ES-I3 (cell line): ENCODE measurements around the gene ABHD6.

Experiments
- H3K36me3 ChIP-seq: 2 replicates; pipeline ENCODE4 v1.6.1; 2013; ENCODE audit warnings: mild to moderate bottlenecking, low read length, control low read depth, moderate library complexity; ENCODE audit not compliant: insufficient read depth
- H3K4me1 ChIP-seq: 2 replicates; pipeline ENCODE4 v1.6.1; 2013; ENCODE audit warnings: mild to moderate bottlenecking, control low read depth, low read length; ENCODE audit not compliant: insufficient read depth
- H3K9ac ChIP-seq: 2 replicates; pipeline ENCODE4 v1.6.1; 2013; ENCODE audit warnings: low read depth, mild to moderate bottlenecking, low read length, moderate library complexity
- H3K9me3 ChIP-seq: 2 replicates; pipeline ENCODE4 v1.6.1; 2013; ENCODE audit warnings: mild to moderate bottlenecking, low read length, moderate library complexity; ENCODE audit not compliant: control insufficient read depth, insufficient read depth

ABHD6 gene

GRCh38 chr3:58243976-58244585 is 6.5 kb downstream of the ABHD6 start:
- no peak overlapping the region for H3K9ac ChIP-seq
- no peaks in the 10 kb centered on the region for H3K9me3 ChIP-seq
- no peaks in the 10 kb centered on the region for H3K36me3 ChIP-seq
- no peaks in the 10 kb centered on the region; the same call in 1 of the 2 replicates for H3K4me1 ChIP-seq

- Histone ChIP-seq H3K4me1 (peaks cover 9% of the 10 kb centered on the region; the same call in 1 of the 2 replicates), H3K9ac (no peak overlapping the region), H3K9me3 (no peaks in the 10 kb centered on the region), H3K36me3 (no peaks in the 10 kb centered on the region)
These were observed 8.8 kb downstream of the ABHD6 start for GRCh38 chr3:58246148-58247047.

GRCh38 chr3:58249358-58250092 is 11.9 kb downstream of the ABHD6 start:
- Histone ChIP-seq H3K9ac (no peak overlapping the region), H3K36me3 (no peaks in the 10 kb centered on the region), H3K9me3 (no peaks in the 10 kb centered on the region), H3K4me1 (peaks cover 9% of the 10 kb centered on the region; the same call in 1 of the 2 replicates)

- Histone ChIP-seq H3K36me3 (no peaks in the 10 kb centered on the region), H3K9ac (no peak overlapping the region), H3K9me3 (no peaks in the 10 kb centered on the region), H3K4me1 (peaks cover 9% of the 10 kb centered on the region; the same call in 1 of the 2 replicates)
These were observed 12.6 kb downstream of the ABHD6 start for GRCh38 chr3:58250093-58250707.

GRCh38 chr3:58251631-58252035 is 14.0 kb downstream of the ABHD6 start:
- Histone ChIP-seq H3K9ac (no peak overlapping the region), H3K9me3 (no peaks in the 10 kb centered on the region), H3K4me1 (peaks cover 9% of the 10 kb centered on the region; the same call in 1 of the 2 replicates), H3K36me3 (no peaks in the 10 kb centered on the region)

GRCh38 chr3:58254144-58254543 is 16.6 kb downstream of the ABHD6 start:
- Histone ChIP-seq H3K36me3 (no peaks in the 10 kb centered on the region), H3K4me1 (peaks cover 9% of the 10 kb centered on the region; the same call in 1 of the 2 replicates), H3K9me3 (no peaks in the 10 kb centered on the region), H3K9ac (no peak overlapping the region)

- Histone ChIP-seq H3K4me1 (no peaks in the 10 kb centered on the region), H3K9ac (no peak overlapping the region), H3K36me3 (no peaks in the 10 kb centered on the region), H3K9me3 (no peaks in the 10 kb centered on the region)
These were observed 18.5 kb downstream of the ABHD6 start for GRCh38 chr3:58256061-58256460.

- Histone ChIP-seq H3K9ac (no peak overlapping the region), H3K36me3 (no peaks in the 10 kb centered on the region), H3K4me1 (no peaks in the 10 kb centered on the region), H3K9me3 (no peaks in the 10 kb centered on the region)
These were observed 18.9 kb downstream of the ABHD6 start for GRCh38 chr3:58256511-58256910.

GRCh38 chr3:58258392-58259055 is 20.9 kb downstream of the ABHD6 start:
- Histone ChIP-seq H3K36me3 (no peaks in the 10 kb centered on the region), H3K9ac (no peak overlapping the region), H3K4me1 (no peaks in the 10 kb centered on the region), H3K9me3 (no peaks in the 10 kb centered on the region)

- no peak overlapping the region for H3K9ac ChIP-seq
- H3K9me3 ChIP-seq: no peaks in the 10 kb centered on the region
- H3K36me3 ChIP-seq: no peaks in the 10 kb centered on the region
- no peaks in the 10 kb centered on the region for H3K4me1 ChIP-seq
These were observed 22.7 kb downstream of the ABHD6 start for GRCh38 chr3:58260261-58260731.

GRCh38 chr3:58260733-58261132 is 23.1 kb downstream of the ABHD6 start:
- Histone ChIP-seq H3K36me3 (no peaks in the 10 kb centered on the region), H3K9me3 (no peaks in the 10 kb centered on the region), H3K9ac (no peak overlapping the region), H3K4me1 (no peaks in the 10 kb centered on the region)

GRCh38 chr3:58261954-58262666 is 24.5 kb downstream of the ABHD6 start:
- no peaks in the 10 kb centered on the region for H3K9me3 ChIP-seq
- no peak overlapping the region for H3K9ac ChIP-seq
- H3K36me3 ChIP-seq: no peaks in the 10 kb centered on the region

GRCh38 chr3:58266577-58266976 is 29.0 kb downstream of the ABHD6 start:
- H3K9ac ChIP-seq: no peak overlapping the region
- no peaks in the 10 kb centered on the region for H3K36me3 ChIP-seq
- H3K4me1 ChIP-seq: no peaks in the 10 kb centered on the region
- no peaks in the 10 kb centered on the region for H3K9me3 ChIP-seq

More at GRCh38 chr3:58261954-58262666, 24.5 kb downstream of the ABHD6 start:
- H3K4me1 ChIP-seq: no peaks in the 10 kb centered on the region
